Neuronal stem cell (in vitro differentiated cells): ENCODE results near the gene PWWP2A.
"Not testable (repeated sequence)": the region's sequence is repeated elsewhere in the genome, so short reads cannot be mapped to it uniquely, and the experiment has no call there.

Experiments used
- DNase-seq: peaks from one replicate; pipeline ENCODE4 v3.0.0-alpha.2; 2013; ENCODE audit warnings: low spot score
- H2AFZ ChIP-seq: one replicate; pipeline ENCODE4 v1.6.1; 2013; ENCODE audit warnings: mild to moderate bottlenecking, low read length, inconsistent platforms
- H2AK5ac ChIP-seq: 2 replicates; pipeline ENCODE4 v1.6.1; 2013; ENCODE audit warnings: low read depth, mild to moderate bottlenecking, inconsistent platforms, low read length, moderate library complexity, mixed read lengths
- H2BK120ac ChIP-seq: 2 replicates; pipeline ENCODE4 v1.6.1; 2013; ENCODE audit warnings: low read depth, mild to moderate bottlenecking, inconsistent platforms, low read length, moderate library complexity, mixed read lengths
- H2BK12ac ChIP-seq: one replicate; pipeline ENCODE4 v1.6.1; 2013; ENCODE audit warnings: low read length, inconsistent platforms
- H2BK15ac ChIP-seq: 2 replicates; pipeline ENCODE4 v1.6.1; 2013; ENCODE audit warnings: mild to moderate bottlenecking, low read length, inconsistent platforms, mixed read lengths
- H2BK5ac ChIP-seq: one replicate; pipeline ENCODE4 v1.6.1; 2013; ENCODE audit warnings: inconsistent platforms, mild to moderate bottlenecking, low read length, moderate library complexity
- H3K14ac ChIP-seq: one replicate; pipeline ENCODE4 v1.6.1; 2013; ENCODE audit warnings: low read length, inconsistent platforms
- H3K18ac ChIP-seq: 2 replicates; pipeline ENCODE4 v1.6.1; 2013; ENCODE audit warnings: low read length, inconsistent platforms
- H3K23ac ChIP-seq: 2 replicates; pipeline ENCODE4 v1.6.1; 2013; ENCODE audit warnings: low read depth, mild to moderate bottlenecking, mixed read lengths, low read length, inconsistent platforms; ENCODE audit not compliant: poor library complexity
- H3K27ac ChIP-seq: replicated peaks from 3 replicates; pipeline ENCODE4 v1.5.1; 2013; ENCODE audit warnings: low read length, inconsistent platforms
- H3K27me3 ChIP-seq, 3 experiments: 2 replicates each; pipeline ENCODE4 v1.6.1; 2013; ENCODE audit warnings: low read length in 3 of 3, mild to moderate bottlenecking in 2 of 3, inconsistent platforms in 1 of 3, low read depth in 1 of 3, mixed read lengths in 1 of 3, moderate library complexity in 1 of 3; ENCODE audit not compliant: control insufficient read depth in 3 of 3, insufficient read depth in 3 of 3
- H3K36me3 ChIP-seq, 2 donors: replicated peaks in 1 of 2; 2 replicates each; pipeline ENCODE4 v1.6.1; 2013; ENCODE audit warnings: low read length in 2 of 2; ENCODE audit not compliant: control insufficient read depth in 2 of 2, insufficient read depth in 2 of 2
- H3K4ac ChIP-seq: 2 replicates; pipeline ENCODE4 v1.6.1; 2013; ENCODE audit warnings: inconsistent platforms, mild to moderate bottlenecking, low read length, moderate library complexity
- H3K4me1 ChIP-seq, 2 donors: 1 replicate in 1 of 2; 2 replicates in 1 of 2; pipeline ENCODE4 v1.6.1; 2013; ENCODE audit warnings: low read length in 2 of 2, low read depth in 1 of 2; ENCODE audit not compliant: control insufficient read depth in 2 of 2, insufficient read depth in 1 of 2
- H3K4me2 ChIP-seq: one replicate; pipeline ENCODE4 v1.6.1; 2013; ENCODE audit warnings: mild to moderate bottlenecking, low read length, inconsistent platforms; ENCODE audit not compliant: insufficient read depth, poor library complexity, severe bottlenecking
- H3K4me3 ChIP-seq, 2 donors: 2 replicates each; pipeline ENCODE4 v1.5.1; 2013; ENCODE audit warnings: low read length in 2 of 2, mild to moderate bottlenecking in 2 of 2, inconsistent platforms in 1 of 2, moderate library complexity in 1 of 2
- H3K79me1 ChIP-seq: one replicate; pipeline ENCODE4 v1.6.1; 2013; ENCODE audit warnings: low read depth, mild to moderate bottlenecking, inconsistent platforms, low read length, moderate library complexity
- H3K9ac ChIP-seq: one replicate; pipeline ENCODE4 v1.6.1; 2013; ENCODE audit warnings: mild to moderate bottlenecking, low read depth, low read length, inconsistent platforms; ENCODE audit not compliant: poor library complexity
- H3K9me3 ChIP-seq, 2 donors: replicated peaks in 1 of 2; 2 replicates each; pipeline versions ENCODE3 to v1.6.1; 2013; ENCODE audit warnings: low read length in 2 of 2, mild to moderate bottlenecking in 2 of 2, inconsistent platforms in 1 of 2, low read depth in 1 of 2, mixed read lengths in 1 of 2, moderate library complexity in 1 of 2; ENCODE audit not compliant: control insufficient read depth in 2 of 2, insufficient read depth in 1 of 2
- H4K8ac ChIP-seq: one replicate; pipeline ENCODE4 v1.6.1; 2013; ENCODE audit warnings: low read depth, mild to moderate bottlenecking, inconsistent platforms, low read length, moderate library complexity
- H4K91ac ChIP-seq: one replicate; pipeline ENCODE4 v1.6.1; 2013; ENCODE audit warnings: low read length, low read depth, mild to moderate bottlenecking, inconsistent platforms; ENCODE audit not compliant: poor library complexity
- WGBS, 2 donors: extraction: QIAGEN DNeasy Blood & Tissue Kit; methylation state at CpG; one replicate each; pipeline ENCODE4 v1.1.7; 2013; ENCODE audit warnings: missing lambda C conversion rate in 2 of 2, mixed read lengths in 1 of 2; ENCODE audit not compliant: insufficient read length in 2 of 2, insufficient replicate concordance in 1 of 2; ENCODE audit errors: extremely low coverage in 2 of 2; 5-methylcytosine and 5-hydroxymethylcytosine counted together

The PWWP2A gene

GRCh38 chr5:160160875-160161274 lies 41.6 kb upstream of the PWWP2A start:
- not testable (repeated sequence) for H3K4me3 ChIP-seq, H3K9ac ChIP-seq, H2BK5ac ChIP-seq, H3K4me2 ChIP-seq, DNase-seq, H3K18ac ChIP-seq, H3K79me1 ChIP-seq, H3K23ac ChIP-seq, H3K27me3 ChIP-seq, H2AK5ac ChIP-seq, H3K27ac ChIP-seq, H2BK15ac ChIP-seq, H4K8ac ChIP-seq, H3K4ac ChIP-seq, H3K14ac ChIP-seq, H2BK120ac ChIP-seq, H3K36me3 ChIP-seq, H4K91ac ChIP-seq, H2BK12ac ChIP-seq, H3K9me3 ChIP-seq
- H3K4me1 ChIP-seq, result peaks cover 12% of the 10 kb centered on the region in 2 donors
- peak overlapping the region; percentile 87 for H2AFZ ChIP-seq
- WGBS, 2 donors, result no CpG with 5 or more reads among the region's 3 CpGs

GRCh38 chr5:160159991-160160792 lies 40.9 kb upstream of the PWWP2A start:
- peak overlapping the region; percentile 21 for H3K4me2 ChIP-seq
- H3K4ac ChIP-seq, result no peak overlapping the region
- H4K91ac ChIP-seq, result no peak overlapping the region
- no peaks in the 10 kb centered on the region for H3K79me1 ChIP-seq
- H3K4me3 ChIP-seq, result no peak overlapping the region
- no peaks in the 10 kb centered on the region for H3K36me3 ChIP-seq
- WGBS, 2 donors, result no CpG with 5 or more reads among the region's 19 CpGs
- H4K8ac ChIP-seq, result no peak overlapping the region
- peak overlapping the region; percentile 78 for H3K18ac ChIP-seq
- no peaks in the 10 kb centered on the region for H3K9me3 ChIP-seq
- H3K14ac ChIP-seq, result no peak overlapping the region
- H3K4me1 ChIP-seq, result peaks cover 8 to 9% of the 10 kb centered on the region in 2 donors
- no peaks in the 10 kb centered on the region for H3K27me3 ChIP-seq
- H2BK120ac ChIP-seq, result no peak overlapping the region
- H2BK5ac ChIP-seq, result no peak overlapping the region
- H3K23ac ChIP-seq, result no peak overlapping the region
- peak overlapping the region; percentile 79 for H2BK15ac ChIP-seq
- no peak for DNase-seq
- no peak overlapping the region for H2AK5ac ChIP-seq
- H2AFZ ChIP-seq, result peak overlapping the region; percentile 87
- H3K9ac ChIP-seq, result no peak overlapping the region
- H2BK12ac ChIP-seq, result no peak overlapping the region
- no peak overlapping the region for H3K27ac ChIP-seq

GRCh38 chr5:160158087-160158486 lies 38.8 kb upstream of the PWWP2A start:
- WGBS, 2 donors, result no CpG with 5 or more reads among the region's 9 CpGs
- Histone ChIP-seq H3K27ac (no peak overlapping the region), H2BK5ac (no peak overlapping the region), H2AFZ (no peak overlapping the region), H4K8ac (no peak overlapping the region), H2BK120ac (no peak overlapping the region), H2BK15ac (no peak overlapping the region), H3K79me1 (no peaks in the 10 kb centered on the region), H3K27me3 (no peaks in the 10 kb centered on the region), H3K4me3 (no peak overlapping the region), H3K14ac (no peak overlapping the region), H3K4me1 (peaks cover 8 to 9% of the 10 kb centered on the region in 2 donors), H3K9ac (no peak overlapping the region), H4K91ac (no peak overlapping the region), H3K18ac (no peak overlapping the region), H3K4me2 (no peak overlapping the region), H3K23ac (no peak overlapping the region), H3K4ac (no peak overlapping the region), H3K9me3 (no peaks in the 10 kb centered on the region), H2BK12ac (no peak overlapping the region), H3K36me3 (no peaks in the 10 kb centered on the region), H2AK5ac (no peak overlapping the region)
- no peak for DNase-seq

- DNase-seq, result no peak
- H3K79me1 ChIP-seq, result no peaks in the 10 kb centered on the region
- peaks cover 4% of the 10 kb centered on the region in 2 donors for H3K4me1 ChIP-seq
- no peak overlapping the region for H2BK5ac ChIP-seq
- H2BK12ac ChIP-seq, result no peak overlapping the region
- H2AK5ac ChIP-seq, result no peak overlapping the region
- no CpG with 5 or more reads among the region's 6 CpGs for whole genome bisulfite sequencing, 2 donors
- H3K4me3 ChIP-seq, result no peak overlapping the region
- H2BK120ac ChIP-seq, result no peak overlapping the region
- no peak overlapping the region for H4K8ac ChIP-seq
- H3K27me3 ChIP-seq, result no peaks in the 10 kb centered on the region
- no peaks in the 10 kb centered on the region for H3K9me3 ChIP-seq
- H3K9ac ChIP-seq, result no peak overlapping the region
- no peak overlapping the region for H3K27ac ChIP-seq
- no peak overlapping the region for H3K4ac ChIP-seq
- H3K4me2 ChIP-seq, result no peak overlapping the region
- no peak overlapping the region for H2BK15ac ChIP-seq
- H3K18ac ChIP-seq, result no peak overlapping the region
- H3K36me3 ChIP-seq, result no peaks in the 10 kb centered on the region
- no peak overlapping the region for H4K91ac ChIP-seq
- no peak overlapping the region for H3K23ac ChIP-seq
- no peak overlapping the region for H2AFZ ChIP-seq
- H3K14ac ChIP-seq, result no peak overlapping the region
These were observed 35.9 kb upstream of the PWWP2A start for GRCh38 chr5:160155017-160155750.
